SJSA1 (cell line): Measurements from ENCODE around the gene CUL3. TPM values are rescaled to one million over a fixed set of nuclear protein-coding genes. Genes with fewer than 3 reads are reported as not detected.

ENCODE experiments used
- DNase-seq, 2 experiments: peaks; one replicate each; pipeline ENCODE4 v3.0.0-alpha.2; 2015 to 2020; ENCODE audit warnings: low spot score in 2 of 2, low read depth in 1 of 2
- H3K27ac ChIP-seq: fragments of 250-450 bp; sonication (Bioruptor Pico); 2 replicates; pipeline ENCODE4 v1.5.1; 2020; ENCODE audit warnings: mild to moderate bottlenecking, moderate library complexity
- H3K27me3 ChIP-seq: fragments of 250-450 bp; sonication (Bioruptor Pico); replicated peaks from 2 replicates; pipeline ENCODE4 v1.5.1; 2020; ENCODE audit warnings: mild to moderate bottlenecking, moderate library complexity
- H3K36me3 ChIP-seq: fragments of 250-450 bp; sonication (Bioruptor Pico); 2 replicates; pipeline ENCODE4 v1.5.1; 2020; ENCODE audit warnings: mild to moderate bottlenecking
- H3K4me1 ChIP-seq: fragments of 250-450 bp; sonication (Bioruptor Pico); replicated peaks from 2 replicates; pipeline ENCODE4 v1.6.1; 2021; ENCODE audit warnings: mild to moderate bottlenecking
- H3K4me3 ChIP-seq: fragments of 250-450 bp; sonication (Bioruptor Pico); 2 replicates; pipeline ENCODE4 v1.5.1; 2020; ENCODE audit warnings: mild to moderate bottlenecking
- H3K9me3 ChIP-seq: fragments of 250-450 bp; sonication (Bioruptor Pico); replicated peaks from 2 replicates; pipeline ENCODE4 v1.5.1; 2020; ENCODE audit warnings: mild to moderate bottlenecking
- total RNA-seq: library from RNA; depleted of rRNA; stranded (reverse); fragments of >200 nt; shearing (Covaris generic); gene quantifications from 2 replicates; pipeline ENCODE4 v1.2.3, GENCODE V29; 2014

Gene CUL3
- total RNA-seq, 1 experiment from 2014 or later: 94.7 TPM

DNA sequence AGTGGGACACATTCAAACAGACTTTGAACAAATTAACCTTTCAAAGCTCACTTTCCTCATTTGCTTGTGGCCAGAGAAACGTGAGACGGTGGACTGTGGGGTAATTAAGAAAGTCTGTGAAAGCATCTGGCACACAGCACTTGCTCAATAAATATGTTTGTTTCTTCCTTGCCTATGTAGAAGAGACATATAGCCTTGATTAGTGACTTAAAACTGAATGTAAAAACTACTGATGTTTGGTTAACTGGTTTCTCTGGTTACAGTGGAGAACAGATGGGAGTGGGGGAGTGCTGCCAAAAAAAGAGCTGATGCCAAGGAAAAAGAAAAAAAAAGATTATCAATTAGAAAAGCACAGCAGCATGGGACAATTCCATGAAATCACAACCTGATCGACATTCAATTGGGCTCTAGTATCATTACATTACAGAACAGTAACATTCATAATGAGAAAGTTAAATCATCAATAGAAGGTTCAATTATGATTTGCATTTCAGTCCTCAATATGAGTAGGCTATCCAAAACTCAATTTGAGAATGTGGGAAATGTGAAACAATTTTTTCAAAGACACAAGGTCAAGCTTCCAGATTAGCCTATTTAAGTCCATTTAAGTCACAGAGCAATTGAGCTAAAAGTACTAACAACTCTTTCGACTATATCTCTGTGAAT lies 14.7 kb downstream of the CUL3 start:
- H3K4me3 ChIP-seq: no peak overlapping the region
- H3K27ac ChIP-seq: peak overlapping the region; percentile 50
- peak in 1 of 2 experiments; percentile 10 for DNase-seq
- H3K9me3 ChIP-seq: no peaks in the 10 kb centered on the region
- H3K27me3 ChIP-seq: no peaks in the 10 kb centered on the region
- H3K4me1 ChIP-seq: peaks cover 38% of the 10 kb centered on the region
- H3K36me3 ChIP-seq: peaks cover 23% of the 10 kb centered on the region

DNA sequence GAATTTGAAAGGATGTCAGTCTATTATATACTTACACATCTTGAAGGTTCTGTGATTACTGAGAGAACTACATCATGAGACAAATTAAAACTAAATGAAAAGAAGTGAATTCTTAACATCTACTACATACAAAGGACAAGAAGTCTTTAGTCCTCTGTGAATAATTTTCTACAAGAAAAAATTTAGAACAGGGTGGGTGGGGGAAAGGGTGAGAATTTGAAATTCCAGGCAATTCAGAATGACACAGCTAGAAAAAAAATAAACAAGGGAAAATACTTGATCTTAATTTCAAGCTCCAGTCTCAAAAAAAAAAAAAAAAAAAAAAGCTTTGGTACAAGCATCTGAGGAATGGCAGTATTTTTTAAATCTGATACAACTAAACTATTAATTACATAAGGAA lies 15.5 kb downstream of the CUL3 start:
- DNase-seq: peak in 1 of 2 experiments; percentile 51
- H3K36me3 ChIP-seq: peaks cover 26% of the 10 kb centered on the region
- H3K27ac ChIP-seq: peak overlapping the region; percentile 50

GRCh38 chr2:224565452-224566035 lies 19.6 kb downstream of the CUL3 start:
- DNase-seq: no peak
- H3K27me3 ChIP-seq: no peaks in the 10 kb centered on the region
- no peaks in the 10 kb centered on the region for H3K9me3 ChIP-seq
- H3K27ac ChIP-seq: no peak overlapping the region
- peaks cover 22% of the 10 kb centered on the region for H3K36me3 ChIP-seq
- H3K4me1 ChIP-seq: peaks cover 60% of the 10 kb centered on the region
- no peak overlapping the region for H3K4me3 ChIP-seq

More for the DNA sequence above, 15.5 kb downstream of the CUL3 start:
- H3K27me3 ChIP-seq: no peaks in the 10 kb centered on the region
- no peak overlapping the region for H3K4me3 ChIP-seq
- peaks cover 44% of the 10 kb centered on the region for H3K4me1 ChIP-seq
- no peaks in the 10 kb centered on the region for H3K9me3 ChIP-seq

- peaks cover 22% of the 10 kb centered on the region for H3K36me3 ChIP-seq
- H3K27me3 ChIP-seq: no peaks in the 10 kb centered on the region
- peaks cover 42% of the 10 kb centered on the region for H3K4me1 ChIP-seq
- H3K9me3 ChIP-seq: no peaks in the 10 kb centered on the region
- DNase-seq: peak in 1 of 2 experiments; percentile 16
- H3K4me3 ChIP-seq: no peak overlapping the region
- H3K27ac ChIP-seq: peak overlapping the region; percentile 57
Measured at GRCh38 chr2:224563537-224563936, 21.6 kb downstream of the CUL3 start.

DNA sequence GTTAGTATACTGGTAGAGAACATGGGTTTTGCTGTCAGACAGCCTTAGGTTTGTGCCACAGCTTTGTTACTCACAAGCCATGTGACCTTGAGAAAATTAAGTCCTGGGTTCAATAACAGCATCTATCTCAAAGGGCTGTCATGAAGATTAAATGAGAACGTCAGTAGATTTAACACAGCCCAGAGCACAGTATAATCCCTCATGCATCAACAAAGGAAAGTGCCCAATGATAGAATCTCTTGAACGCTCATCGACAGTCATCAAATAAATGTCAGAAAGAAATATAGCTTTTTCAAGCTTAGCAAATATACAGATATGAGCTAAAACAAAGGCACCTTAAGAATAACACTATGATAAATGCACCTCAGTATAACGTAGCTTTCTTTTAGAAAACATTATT lies 22.3 kb downstream of the CUL3 start:
- H3K9me3 ChIP-seq: no peaks in the 10 kb centered on the region
- H3K27ac ChIP-seq: peak overlapping the region; percentile 57
- H3K27me3 ChIP-seq: no peaks in the 10 kb centered on the region
- no peak for DNase-seq
- H3K4me1 ChIP-seq: peaks cover 35% of the 10 kb centered on the region
- peaks cover 26% of the 10 kb centered on the region for H3K36me3 ChIP-seq
- H3K4me3 ChIP-seq: no peak overlapping the region

GRCh38 chr2:224561234-224562005 lies 23.7 kb downstream of the CUL3 start:
- Histone ChIP-seq H3K9me3 (no peaks in the 10 kb centered on the region), H3K27ac (no peak overlapping the region), H3K4me1 (peaks cover 32% of the 10 kb centered on the region), H3K36me3 (peaks cover 20% of the 10 kb centered on the region), H3K4me3 (no peak overlapping the region), H3K27me3 (no peaks in the 10 kb centered on the region)
- DNase-seq: no peak

DNA sequence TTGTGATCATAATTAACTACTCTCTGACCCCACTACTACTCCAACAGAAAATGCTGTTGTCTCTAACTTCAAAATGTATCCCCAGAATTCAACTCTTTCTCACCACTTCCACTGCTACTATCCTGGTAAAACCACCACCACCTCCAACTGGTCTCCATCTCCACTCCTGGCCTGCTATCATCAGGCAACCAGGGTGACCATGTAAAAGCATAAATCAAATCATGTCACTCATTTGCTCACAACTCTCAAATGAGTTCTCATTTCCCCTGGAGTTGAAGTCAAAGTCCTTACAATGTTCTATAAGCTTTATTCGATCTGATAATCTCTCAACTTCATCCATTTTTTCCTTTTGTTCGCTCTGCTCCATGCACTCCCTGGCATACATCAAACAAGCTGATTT lies 24.6 kb downstream of the CUL3 start:
- Histone ChIP-seq H3K27me3 (no peaks in the 10 kb centered on the region), H3K9me3 (no peaks in the 10 kb centered on the region), H3K36me3 (peaks cover 16% of the 10 kb centered on the region), H3K4me3 (no peak overlapping the region), H3K4me1 (peaks cover 27% of the 10 kb centered on the region), H3K27ac (no peak overlapping the region)
- DNase-seq: no peak

DNA sequence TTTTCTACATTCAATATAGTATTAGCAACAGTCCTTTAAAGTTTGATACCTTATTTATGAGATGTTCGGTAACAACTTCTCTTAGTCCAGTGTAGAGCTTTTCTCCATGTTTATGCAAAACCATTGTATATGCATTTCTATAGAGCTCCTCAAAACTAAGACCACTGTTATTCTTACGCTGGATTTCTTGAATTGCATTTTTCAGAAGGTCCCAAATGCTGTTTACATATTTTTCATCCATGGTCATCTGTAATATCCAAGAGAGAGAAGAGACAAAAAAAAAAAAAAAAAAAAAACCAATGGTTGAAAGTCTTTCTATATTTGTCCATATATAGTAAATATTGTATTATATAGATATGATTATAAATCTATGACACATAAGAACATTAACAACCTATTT lies 27.6 kb downstream of the CUL3 start:
- Histone ChIP-seq H3K4me1 (peaks cover 4% of the 10 kb centered on the region; the same call in 1 of the 2 replicates), H3K4me3 (no peak overlapping the region), H3K9me3 (no peaks in the 10 kb centered on the region), H3K27ac (no peak overlapping the region), H3K36me3 (peaks cover 26% of the 10 kb centered on the region), H3K27me3 (no peaks in the 10 kb centered on the region)
- DNase-seq: no peak

- H3K4me1 ChIP-seq: no peaks in the 10 kb centered on the region
- H3K36me3 ChIP-seq: peaks cover 31% of the 10 kb centered on the region
- H3K9me3 ChIP-seq: no peaks in the 10 kb centered on the region
- H3K4me3 ChIP-seq: no peak overlapping the region
- DNase-seq: no peak
- no peak overlapping the region for H3K27ac ChIP-seq
- H3K27me3 ChIP-seq: no peaks in the 10 kb centered on the region
Measured at GRCh38 chr2:224556381-224556780, 28.8 kb downstream of the CUL3 start.

DNA sequence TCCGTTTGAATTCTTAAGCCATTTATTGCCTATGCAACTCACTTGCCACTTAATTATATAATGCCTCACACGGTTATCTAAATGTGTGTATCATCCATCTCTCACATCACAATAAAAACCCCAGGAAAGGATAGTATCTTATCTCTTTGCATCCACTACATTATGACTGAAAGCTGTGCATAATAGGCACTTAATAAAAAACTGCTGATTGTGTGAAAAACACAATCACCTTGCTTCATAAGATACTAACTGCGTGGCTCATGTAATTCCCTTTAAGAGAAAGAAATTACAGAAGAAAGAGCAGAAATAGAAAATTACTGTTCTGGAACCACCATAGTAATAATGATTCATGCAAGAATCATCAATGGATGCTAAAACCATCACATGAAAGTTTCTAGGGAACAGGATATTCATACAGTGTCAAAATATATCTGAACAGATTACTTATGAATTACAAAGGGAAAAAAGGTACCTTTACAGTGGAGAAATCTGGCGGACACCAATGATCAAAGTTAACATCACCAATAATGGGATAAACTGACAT lies 29.3 kb downstream of the CUL3 start:
- no peaks in the 10 kb centered on the region for H3K4me1 ChIP-seq
- H3K36me3 ChIP-seq: peaks cover 31% of the 10 kb centered on the region
- H3K9me3 ChIP-seq: no peaks in the 10 kb centered on the region
- no peak overlapping the region for H3K27ac ChIP-seq
- DNase-seq: no peak
- H3K27me3 ChIP-seq: no peaks in the 10 kb centered on the region
- H3K4me3 ChIP-seq: no peak overlapping the region

GRCh38 chr2:224552771-224553170 lies 32.4 kb downstream of the CUL3 start:
- Histone ChIP-seq H3K9me3 (no peaks in the 10 kb centered on the region), H3K27me3 (no peaks in the 10 kb centered on the region), H3K4me3 (no peak overlapping the region), H3K36me3 (peaks cover 27% of the 10 kb centered on the region), H3K27ac (no peak overlapping the region), H3K4me1 (no peaks in the 10 kb centered on the region)
- no peak for DNase-seq

DNA sequence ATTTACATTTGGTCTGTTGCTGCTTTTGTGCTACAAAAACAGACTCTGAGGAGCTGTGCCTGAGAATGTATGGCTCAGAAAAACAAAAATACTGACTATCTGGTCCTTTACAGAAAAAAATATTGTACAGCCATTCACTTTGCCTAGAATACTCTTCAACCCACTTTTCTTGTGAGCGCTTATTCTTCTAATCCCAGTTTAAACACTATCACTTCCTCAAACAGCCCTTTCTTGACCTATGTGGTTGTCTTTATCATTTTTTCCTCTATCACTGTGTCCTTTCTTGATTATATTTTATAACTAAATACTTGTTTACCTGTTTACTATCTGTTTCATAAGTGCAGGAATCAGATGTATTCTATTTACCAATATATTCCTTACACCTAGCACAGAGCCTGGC lies 33.5 kb downstream of the CUL3 start:
- Histone ChIP-seq H3K27me3 (no peaks in the 10 kb centered on the region), H3K9me3 (no peaks in the 10 kb centered on the region), H3K4me1 (no peaks in the 10 kb centered on the region), H3K36me3 (peaks cover 32% of the 10 kb centered on the region), H3K27ac (no peak overlapping the region), H3K4me3 (no peak overlapping the region)
- no peak for DNase-seq

- DNase-seq: no peak
- H3K27me3 ChIP-seq: no peaks in the 10 kb centered on the region
- H3K9me3 ChIP-seq: no peaks in the 10 kb centered on the region
- H3K4me3 ChIP-seq: no peak overlapping the region
- H3K4me1 ChIP-seq: no peaks in the 10 kb centered on the region; the same call in 1 of the 2 replicates
- H3K36me3 ChIP-seq: peaks cover 18% of the 10 kb centered on the region
- no peak overlapping the region for H3K27ac ChIP-seq
Measured at GRCh38 chr2:224546926-224547325, 38.2 kb downstream of the CUL3 start.
